K562 (cell line): ENCODE data around the gene SUN5. TPM values are rescaled to one million over a fixed set of nuclear protein-coding genes. Genes with fewer than 3 reads are reported as not detected.

Source experiments
- ATAC-seq: fragments of 200-7000 bp; cut with Tn5 transposase; 3 replicates; pipeline ENCODE4 v1.9.1; 2020; ENCODE audit warnings: moderate library complexity
- BruUV-seq: library from RNA; stranded (reverse); fragments of 400-500 nt; replicated peaks from 2 replicates; lab custom pipeline; 2021; lab: Mats Ljungman, UMichigan
- CTCF ChIA-PET: fragments of 300-600 bp; formaldehyde crosslinking; extraction: SDS; loops from one replicate; lab custom pipeline; 2021; ENCODE audit warnings: low intra/inter-chr PET ratio; lab: Yijun Ruan, JAX
- POLR2A ChIA-PET: fragments of 300-600, 350-650 bp; sonication (Branson Sonifier 250); formaldehyde crosslinking; extraction: SDS; loops from one replicate; lab custom pipeline; 2021; ENCODE audit warnings: antibody characterized with exemption, inconsistent platforms; lab: Yijun Ruan, JAX
- DNase-seq, 4 experiments: peaks; one replicate each; pipeline versions ENCODE4 v3.0.0 to v3.0.0-alpha.2; 2011 to 2018; ENCODE audit warnings: low spot score in 3 of 4, mixed read lengths in 3 of 4; ENCODE audit errors: extremely low read depth in 1 of 4
- FAIRE-seq: peaks from 2 replicates; lab custom pipeline; 2011; peaks lifted over from hg19 to GRCh38; lab: Jason Lieb, UNC
- H2AFZ ChIP-seq: 2 replicates; pipeline ENCODE4 v1.6.0; 2011; ENCODE audit warnings: low read depth, low read length, control low read depth, inconsistent platforms
- H3K27ac ChIP-seq: fragments of 200-600 bp; 3 replicates; pipeline ENCODE4 v1.8.0; 2011; ENCODE audit warnings: low read depth, mild to moderate bottlenecking, control low read depth, inconsistent platforms, low read length, moderate library complexity, mixed read lengths; ENCODE audit errors: extremely low read depth
- H3K27me3 ChIP-seq, 2 experiments: fragments of 300-600 bp in 1 of 2; 2 replicates in 1 of 2; 3 replicates in 1 of 2; pipeline versions ENCODE4 v1.6.0 to v1.8.0; 2011; ENCODE audit warnings: inconsistent platforms in 2 of 2, low read length in 2 of 2, mild to moderate bottlenecking in 1 of 2, mixed read lengths in 1 of 2, moderate library complexity in 1 of 2; ENCODE audit not compliant: control insufficient read depth in 2 of 2, insufficient read depth in 2 of 2
- H3K36me3 ChIP-seq: fragments of 300-600 bp; 3 replicates; pipeline ENCODE4 v1.8.0; 2011; ENCODE audit warnings: mild to moderate bottlenecking, low read length, inconsistent platforms; ENCODE audit not compliant: control insufficient read depth, insufficient read depth
- H3K4me1 ChIP-seq, 2 experiments: fragments of 200-600 bp in 1 of 2; replicated peaks in 1 of 2; 2 replicates in 1 of 2; 3 replicates in 1 of 2; pipeline versions ENCODE4 v1.5.1 to v1.8.0; 2011; ENCODE audit warnings: inconsistent platforms in 2 of 2, low read length in 2 of 2, mild to moderate bottlenecking in 1 of 2, mixed read lengths in 1 of 2, moderate library complexity in 1 of 2; ENCODE audit not compliant: control insufficient read depth in 2 of 2, insufficient read depth in 2 of 2
- H3K4me2 ChIP-seq: 2 replicates; pipeline ENCODE4 v1.6.1; 2011; ENCODE audit warnings: low read length, control low read depth, inconsistent platforms, mixed read lengths; ENCODE audit not compliant: insufficient read depth
- H3K4me3 ChIP-seq: fragments of 200-600 bp; sonication (generic), shearing (Covaris generic); 2 replicates; pipeline ENCODE4 v1.5.1; 2016; ENCODE audit warnings: control low read depth, inconsistent platforms
- H3K79me2 ChIP-seq: fragments of 200-600 bp; 3 replicates; pipeline ENCODE4 v1.8.0; 2011; ENCODE audit warnings: low read length, inconsistent platforms; ENCODE audit not compliant: control insufficient read depth, insufficient read depth
- H3K9ac ChIP-seq, 2 experiments: 2 replicates each; pipeline versions ENCODE4 v1.6.0 to v1.6.1; 2011; ENCODE audit warnings: low read depth in 2 of 2, low read length in 2 of 2, control low read depth in 1 of 2, inconsistent platforms in 1 of 2, mild to moderate bottlenecking in 1 of 2, mixed read lengths in 1 of 2; ENCODE audit not compliant: insufficient read depth in 1 of 2
- H3K9me1 ChIP-seq: one replicate; pipeline ENCODE4 v1.6.0; 2011; ENCODE audit warnings: inconsistent platforms, mild to moderate bottlenecking, low read length, moderate library complexity; ENCODE audit not compliant: control insufficient read depth, insufficient read depth
- H3K9me3 ChIP-seq: replicated peaks from 2 replicates; pipeline ENCODE4 v1.5.1; 2011; ENCODE audit warnings: low read depth, low read length, inconsistent platforms; ENCODE audit not compliant: control insufficient read depth, insufficient read depth
- H4K20me1 ChIP-seq: replicated peaks from 2 replicates; pipeline ENCODE4 v1.6.1; 2011; ENCODE audit warnings: low read length, inconsistent platforms, mixed read lengths; ENCODE audit not compliant: control insufficient read depth, insufficient read depth
- ATF2 ChIP-seq: sonication (generic); formaldehyde crosslinking; IDR thresholded peaks from 2 replicates; pipeline ENCODE4 v1.8.1; 2022; ENCODE audit warnings: missing genetic modification reagents
- BCOR ChIP-seq: fragments of 450-650 bp; IDR thresholded peaks from 2 replicates; pipeline ENCODE4 v1.6.1; 2016
- HEY1 ChIP-seq: fragments of 250-450 bp; sonication (Bioruptor Pico); IDR thresholded peaks from 2 replicates; pipeline ENCODE4 v1.5.0; 2020; ENCODE audit warnings: mild to moderate bottlenecking, moderate library complexity, borderline replicate concordance
- RBM25 ChIP-seq: fragments of 200-400 bp; formaldehyde crosslinking; IDR thresholded peaks from 2 replicates; pipeline ENCODE4 v1.6.1; 2018; ENCODE audit warnings: low read length, low read depth, moderate library complexity; ENCODE audit not compliant: severe bottlenecking
- RBM39 ChIP-seq: fragments of 200-400 bp; formaldehyde crosslinking; optimal IDR thresholded peaks from 2 replicates; pipeline ENCODE3; 2018; ENCODE audit warnings: low read depth, low read length
- RUNX1 ChIP-seq: sonication (generic); IDR thresholded peaks from 2 replicates; pipeline ENCODE4 v1.6.1; 2016; ENCODE audit warnings: antibody characterized with exemption, low read depth
- SMAD2 ChIP-seq: fragments of 150-350 bp; IDR thresholded peaks from 2 replicates; pipeline ENCODE4 v1.6.1; 2014; ENCODE audit warnings: low read depth, mild to moderate bottlenecking, low read length
- ZNF282 ChIP-seq: sonication (generic); formaldehyde crosslinking; IDR thresholded peaks from 2 replicates; pipeline ENCODE4 v1.8.1; 2023; ENCODE audit warnings: missing genetic modification reagents
- WGBS: fragments of 100-300 bp; shearing (Covaris generic); methylation state at CpG from one replicate; pipeline ENCODE4 v1.1.6; 2016; ENCODE audit warnings: low coverage, mixed read lengths; ENCODE audit not compliant: insufficient coverage; ENCODE audit errors: missing lambda C conversion rate; 5-methylcytosine and 5-hydroxymethylcytosine counted together
- in situ Hi-C: fragments of 300-500 bp; cut with MboI; formaldehyde crosslinking; loops from 4 replicates; pipeline ENCODE4 v1.15.0; 2018; ENCODE audit warnings: inconsistent platforms, mixed read lengths
- intact Hi-C: fragments of 100-400 bp; cut with micrococcal nuclease; formaldehyde crosslinking; loops from 2 replicates; pipeline ENCODE4 v1.14.2; 2022
- polyA plus RNA-seq, 8 experiments: library from polyadenylated mRNA; depleted of rRNA in 4 of 8; stranded (reverse) in 5 of 8; unstranded in 3 of 8; fragments of >200 nt; fragmentation: Nextera tagmentation in 2 of 8; fragmentation: Illumina TruSeq in 1 of 8; extraction: Ambion mirVana in 2 of 8; extraction: Trizol in 1 of 8; gene quantifications; 2 replicates each; pipeline versions ENCODE4 v1.2.1 to v1.2.3, GENCODE V29; 2011 to 2014; ENCODE audit warnings: inconsistent platforms in 1 of 8, missing spikeins in 1 of 8
- total RNA-seq, 7 experiments: library from RNA; depleted of rRNA in 6 of 7; stranded (reverse); fragments of >200 nt in 6 of 7; fragmentation: Illumina TruSeq in 2 of 7; extraction: Trizol in 2 of 7; gene quantifications; 2 replicates each; pipeline versions ENCODE4 v1.2.1 to v1.2.3, GENCODE V29; 2011 to 2021; ENCODE audit warnings: low replicate concordance in 1 of 7

The SUN5 gene
- total and polyA plus RNA-seq, 9 of the 15 experiments (the other 6 are each of a cell fraction or from before 2014, with no cell fraction given) = not detected

DNA sequence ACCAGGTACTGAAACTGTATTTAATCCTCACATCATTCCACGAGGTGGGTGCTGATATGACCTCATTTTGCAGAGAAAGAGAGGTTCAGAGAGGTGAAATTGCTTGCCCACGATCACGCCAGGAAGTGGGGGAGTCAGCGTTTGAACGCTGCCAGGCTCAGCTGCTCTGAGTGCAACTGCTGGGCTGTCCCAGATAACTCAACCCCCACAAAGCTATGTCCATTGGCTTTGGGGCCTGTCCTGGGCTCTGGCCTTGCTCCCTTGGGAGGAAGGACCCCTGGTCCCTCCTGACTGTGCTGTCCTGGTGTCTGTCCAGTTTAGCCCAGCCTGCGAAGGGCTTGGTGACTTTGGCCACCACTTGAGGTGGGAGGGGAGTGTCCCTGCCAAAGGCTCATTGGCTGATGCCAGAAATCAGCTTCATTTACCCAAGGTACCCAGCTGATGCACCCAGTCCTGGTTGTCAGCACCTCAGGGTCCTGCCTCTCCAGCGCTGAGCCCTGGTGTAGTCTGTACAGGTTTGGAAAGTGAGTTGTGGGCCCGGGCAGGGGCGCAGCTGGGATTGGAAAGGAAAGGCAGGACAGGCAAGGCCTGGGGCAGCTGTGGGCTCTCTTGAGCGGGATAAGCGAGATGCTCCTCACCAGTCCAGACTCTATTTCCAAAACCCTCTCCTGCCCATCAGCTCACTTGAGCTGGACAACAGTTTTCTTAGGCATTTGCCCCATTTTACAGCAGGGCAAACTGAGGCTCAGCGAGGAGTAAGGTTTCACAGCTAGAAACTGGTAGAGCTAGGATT lies 38.5 kb downstream of the SUN5 start:
- FAIRE-seq = peak; percentile 64
- Histone ChIP-seq H4K20me1 (no peaks in the 10 kb centered on the region; the same call in 1 of the 2 replicates), H3K27me3 (peaks cover 36 to 81% of the 10 kb centered on the region in 2 experiments), H2AFZ (no peak overlapping the region), H3K4me2 (no peak overlapping the region), H3K4me1 (peaks cover 0 to 5% of the 10 kb centered on the region in 2 experiments; a peak in 2 of 5 replicates), H3K9me3 (no peaks in the 10 kb centered on the region), H3K36me3 (no peaks in the 10 kb centered on the region), H3K79me2 (no peaks in the 10 kb centered on the region), H3K9ac (no peak overlapping the region), H3K4me3 (no peak overlapping the region), H3K9me1 (no peaks in the 10 kb centered on the region), H3K27ac (no peak overlapping the region)
- DNase-seq = no peak
- TF ChIP-seq RBM25 = peak; percentile 65
- TF ChIP-seq BCOR = 0 out of 2 replicates have a peak, but pooled peaks have one; percentile 29
- no peak for TF ChIP-seq ZNF282 (CRISPR knock-in tag)
- TF ChIP-seq RUNX1 = no peak
- intact Hi-C loops (no loop called here), in situ Hi-C loops (no loop called here)
- ChIA-PET POLR2A (interaction anchor here (0.6 to 2.1 kb wide), 4 partner anchors 10 to 435 kb away, joined by 3 to 6 read pairs (median 4); no protein-coding TSS in a partner anchor), CTCF (no interaction called here)
- no TSS peak for BruUV-seq
- no peak for ATAC-seq
- under 1% methylated on average over 12 of the region's 12 CpGs for WGBS

DNA sequence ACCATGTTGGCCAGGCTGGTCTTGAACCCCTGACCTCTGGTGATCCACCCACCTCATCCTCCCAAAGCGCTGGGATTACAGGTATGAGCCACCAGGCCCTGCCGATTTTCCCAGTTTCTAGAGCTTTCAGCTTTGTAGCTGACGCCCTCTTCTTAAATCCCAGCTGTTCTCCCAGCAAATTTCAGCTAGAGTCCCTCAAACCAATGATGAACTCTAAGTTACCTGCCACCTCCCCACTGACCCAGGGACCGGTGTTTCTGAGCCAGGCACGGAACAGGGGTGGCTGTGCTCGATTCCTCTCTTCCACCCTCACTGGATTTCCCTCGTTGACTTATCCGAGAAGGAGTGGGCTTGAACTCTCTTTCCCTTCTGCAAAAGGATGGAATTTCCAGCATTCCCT lies 39.1 kb downstream of the SUN5 start:
- Histone ChIP-seq H3K36me3 (no peaks in the 10 kb centered on the region), H3K79me2 (no peaks in the 10 kb centered on the region), H3K4me2 (no peak overlapping the region), H3K9ac (no peak overlapping the region), H3K27ac (no peak overlapping the region), H2AFZ (no peak overlapping the region), H3K27me3 (peaks cover 36 to 79% of the 10 kb centered on the region in 2 experiments), H3K4me3 (no peak overlapping the region), H4K20me1 (no peaks in the 10 kb centered on the region; the same call in 1 of the 2 replicates), H3K9me3 (no peaks in the 10 kb centered on the region), H3K4me1 (peaks cover 0 to 7% of the 10 kb centered on the region in 2 experiments; a peak in 2 of 5 replicates), H3K9me1 (no peaks in the 10 kb centered on the region)
- no TSS peak for BruUV-seq
- DNase-seq (peak in 1 of 4 experiments; percentile 2), ATAC-seq (no peak), FAIRE-seq (no peak)
- TF ChIP-seq HEY1 (CRISPR knock-in tag) (no peak), ATF2 (CRISPR knock-in tag) (no peak), SMAD2 (no peak), RBM39 (no peak)
- 2% methylated on average over 8 of the region's 8 CpGs for WGBS
- CTCF ChIA-PET = no interaction called here
- in situ Hi-C loops = no loop called here
- intact Hi-C loops = no loop called here
- POLR2A ChIA-PET = interaction anchor here (0.6 to 2.1 kb wide), 2 partner anchors 11 to 120 kb away, joined by 3 to 6 read pairs; no protein-coding TSS in a partner anchor
